H1 (cell line): ENCODE data around the gene C1orf210. TPM values are rescaled to one million over a fixed set of nuclear protein-coding genes. Genes with fewer than 3 reads are reported as not detected.
A peak's percentile ranks its signal among the peaks of the same experiment; 100 is the strongest.

Experiments used
- CTCF ChIA-PET: fragments of 300-600 bp; sonication (Branson Sonifier 250); formaldehyde crosslinking; loops from one replicate; lab custom pipeline; 2021; ENCODE audit not compliant: partially characterized antibody; lab: Charles Lee
- POLR2A ChIA-PET: fragments of 300-600 bp; sonication (Branson Sonifier 250); formaldehyde crosslinking; loops from one replicate; lab custom pipeline; 2021; ENCODE audit warnings: inconsistent platforms; ENCODE audit not compliant: partially characterized antibody; lab: Charles Lee
- DNase-seq, 2 experiments: peaks; one replicate each; pipeline versions ENCODE4 v3.0.0 to v3.0.0-alpha.2; 2010 to 2022; ENCODE audit warnings: low spot score in 2 of 2, low read depth in 1 of 2, mixed read lengths in 1 of 2
- FAIRE-seq: peaks from 2 replicates; lab custom pipeline; 2011; peaks lifted over from hg19 to GRCh38; lab: Jason Lieb, UNC
- H2AFZ ChIP-seq: 2 replicates; pipeline ENCODE4 v1.8.1; 2012; ENCODE audit warnings: low read length, inconsistent platforms
- H2AK5ac ChIP-seq: 2 replicates; pipeline ENCODE4 v1.6.1; 2013; ENCODE audit warnings: low read depth, low read length
- H2BK120ac ChIP-seq: replicated peaks from 2 replicates; pipeline ENCODE3; 2013; ENCODE audit warnings: low read depth, low read length, inconsistent platforms
- H2BK12ac ChIP-seq: 2 replicates; pipeline ENCODE4 v1.6.1; 2013; ENCODE audit warnings: low read depth, low read length
- H2BK15ac ChIP-seq: 2 replicates; pipeline ENCODE4 v1.6.1; 2013; ENCODE audit warnings: low read length
- H2BK20ac ChIP-seq: 2 replicates; pipeline ENCODE4 v1.6.1; 2013; ENCODE audit warnings: low read length
- H2BK5ac ChIP-seq: 2 replicates; pipeline ENCODE4 v1.6.1; 2013; ENCODE audit warnings: low read depth, low read length
- H3K14ac ChIP-seq: 2 replicates; pipeline ENCODE4 v1.6.1; 2013; ENCODE audit warnings: inconsistent platforms; ENCODE audit not compliant: insufficient read length
- H3K18ac ChIP-seq: 2 replicates; pipeline ENCODE4 v1.6.1; 2013; ENCODE audit warnings: low read length; ENCODE audit errors: extremely low read depth
- H3K23ac ChIP-seq: 2 replicates; pipeline ENCODE4 v1.6.1; 2013; ENCODE audit warnings: inconsistent platforms; ENCODE audit not compliant: insufficient read length
- H3K23me2 ChIP-seq: 2 replicates; pipeline ENCODE4 v1.6.1; 2013; ENCODE audit warnings: low read depth, low read length
- H3K27ac ChIP-seq: 2 replicates; pipeline ENCODE4 v1.6.1; 2011; ENCODE audit warnings: low read depth, low read length, inconsistent platforms
- H3K27me3 ChIP-seq, 4 experiments: replicated peaks in 1 of 4; 1 replicate in 1 of 4; 2 replicates in 3 of 4; pipeline versions ENCODE4 v1.6.1 to v1.8.1; 2011 to 2013; ENCODE audit warnings: low read length in 3 of 4, mild to moderate bottlenecking in 3 of 4, inconsistent platforms in 2 of 4, mixed read lengths in 2 of 4, moderate library complexity in 1 of 4; ENCODE audit not compliant: control insufficient read depth in 3 of 4, insufficient read depth in 3 of 4; ENCODE audit errors: extremely low read depth in 1 of 4
- H3K36me3 ChIP-seq, 4 experiments: 2 replicates each; pipeline versions ENCODE4 v1.6.1 to v1.8.1; 2011 to 2013; ENCODE audit warnings: mild to moderate bottlenecking in 4 of 4, low read length in 3 of 4, moderate library complexity in 2 of 4, control low read depth in 1 of 4, inconsistent platforms in 1 of 4; ENCODE audit not compliant: insufficient read depth in 4 of 4, control insufficient read depth in 2 of 4
- H3K4ac ChIP-seq: replicated peaks from 2 replicates; pipeline ENCODE3; 2013; ENCODE audit warnings: low read length, low read depth, mixed read lengths, inconsistent platforms; ENCODE audit not compliant: insufficient read length
- H3K4me1 ChIP-seq, 4 experiments: replicated peaks in 1 of 4; 1 replicate in 1 of 4; 2 replicates in 3 of 4; pipeline versions ENCODE4 v1.6.1 to v1.8.1; 2011 to 2013; ENCODE audit warnings: low read length in 3 of 4, inconsistent platforms in 2 of 4, mixed read lengths in 1 of 4; ENCODE audit not compliant: insufficient read depth in 4 of 4, control insufficient read depth in 3 of 4
- H3K4me2 ChIP-seq, 2 experiments: 2 replicates each; pipeline versions ENCODE4 v1.6.1 to v1.8.1; 2011 to 2013; ENCODE audit warnings: low read depth in 2 of 2, low read length in 2 of 2, control low read depth in 1 of 2, inconsistent platforms in 1 of 2, mild to moderate bottlenecking in 1 of 2; ENCODE audit not compliant: insufficient read depth in 1 of 2
- H3K4me3 ChIP-seq, 4 experiments: fragments of 200-600, 300-600 bp in 1 of 4; sonication (generic), shearing (Covaris generic), sonication (Bioruptor Twin) in 1 of 4; 2 replicates each; pipeline versions ENCODE4 v1.5.1 to v1.8.1; 2011 to 2016; ENCODE audit warnings: low read length in 4 of 4, low read depth in 3 of 4, control low read depth in 2 of 4, inconsistent platforms in 2 of 4, mild to moderate bottlenecking in 2 of 4, mixed read lengths in 1 of 4, moderate library complexity in 1 of 4; ENCODE audit not compliant: insufficient read depth in 2 of 4; ENCODE audit errors: extremely low read depth in 1 of 4
- H3K56ac ChIP-seq: replicated peaks from 2 replicates; pipeline ENCODE3; 2013; ENCODE audit warnings: low read depth, mild to moderate bottlenecking, mixed read lengths, low read length, inconsistent platforms; ENCODE audit not compliant: insufficient read length
- H3K79me1 ChIP-seq: 2 replicates; pipeline ENCODE4 v1.6.1; 2013; ENCODE audit warnings: low read depth, low read length, control low read depth
- H3K79me2 ChIP-seq, 2 experiments: 2 replicates each; pipeline versions ENCODE4 v1.6.1 to v1.8.1; 2012 to 2013; ENCODE audit warnings: low read length in 2 of 2, mild to moderate bottlenecking in 2 of 2, inconsistent platforms in 1 of 2; ENCODE audit not compliant: insufficient read depth in 2 of 2, control insufficient read depth in 1 of 2
- H3K9ac ChIP-seq, 4 experiments: replicated peaks in 1 of 4; 1 replicate in 1 of 4; 2 replicates in 3 of 4; pipeline versions ENCODE4 v1.6.1 to v1.8.1; 2011 to 2013; ENCODE audit warnings: low read depth in 3 of 4, low read length in 3 of 4, control low read depth in 2 of 4, mild to moderate bottlenecking in 2 of 4, moderate library complexity in 2 of 4, inconsistent platforms in 1 of 4; ENCODE audit errors: extremely low read depth in 1 of 4
- H3K9me3 ChIP-seq, 2 experiments: 2 replicates each; pipeline versions ENCODE4 v1.6.1 to v1.8.1; 2012 to 2013; ENCODE audit warnings: mild to moderate bottlenecking in 2 of 2, moderate library complexity in 2 of 2, control low read depth in 1 of 2, inconsistent platforms in 1 of 2, low read depth in 1 of 2, low read length in 1 of 2, mixed read lengths in 1 of 2; ENCODE audit not compliant: insufficient read depth in 2 of 2
- H4K20me1 ChIP-seq, 2 experiments: replicated peaks in 1 of 2; 2 replicates each; pipeline versions ENCODE3 to v1.8.1; 2011 to 2013; ENCODE audit warnings: inconsistent platforms in 2 of 2, low read length in 2 of 2, mild to moderate bottlenecking in 1 of 2; ENCODE audit not compliant: insufficient read depth in 2 of 2, control insufficient read depth in 1 of 2
- H4K5ac ChIP-seq: 2 replicates; pipeline ENCODE4 v1.6.1; 2013; ENCODE audit warnings: low read length, low read depth, mixed read lengths, inconsistent platforms; ENCODE audit not compliant: insufficient read length
- H4K8ac ChIP-seq: 2 replicates; pipeline ENCODE4 v1.8.0; 2013; ENCODE audit warnings: mild to moderate bottlenecking, moderate library complexity, low read length, inconsistent platforms; ENCODE audit not compliant: insufficient read depth; ENCODE audit errors: extremely low read depth
- H4K91ac ChIP-seq: replicated peaks from 2 replicates; pipeline ENCODE3; 2013; ENCODE audit warnings: low read length, mixed read lengths, inconsistent platforms; ENCODE audit not compliant: insufficient read length
- FOSL1 ChIP-seq: IDR thresholded peaks from 2 replicates; pipeline ENCODE4 v1.6.1; 2011; ENCODE audit warnings: mild to moderate bottlenecking, low read depth, low read length, moderate library complexity; ENCODE audit not compliant: insufficient read depth
- KDM1A ChIP-seq: fragments of 200-600, 300-600 bp; sonication (generic); IDR thresholded peaks from 2 replicates; pipeline ENCODE4 v1.7.1; 2016; ENCODE audit warnings: mild to moderate bottlenecking, low read length, borderline replicate concordance
- SAP30 ChIP-seq: fragments of 300-600 bp; sonication (generic); IDR thresholded peaks from 2 replicates; pipeline ENCODE4 v1.7.1; 2012; ENCODE audit warnings: low read length, moderate library complexity, mild to moderate bottlenecking, inconsistent platforms; ENCODE audit not compliant: insufficient read depth, insufficient replicate concordance
- WGBS, 2 experiments: shearing (Covaris generic) in 1 of 2; methylation state at CpG; one replicate each; pipeline versions ENCODE4 v1.1.6 to v1.1.7; 2013 to 2015; ENCODE audit warnings: low lambda C conversion rate in 2 of 2, mixed read lengths in 2 of 2, inconsistent platforms in 1 of 2, low coverage in 1 of 2, missing lambda C conversion rate in 1 of 2; ENCODE audit not compliant: insufficient replicate concordance in 2 of 2, insufficient coverage in 1 of 2, insufficient read length in 1 of 2; ENCODE audit errors: extremely low coverage in 1 of 2, missing lambda C conversion rate in 1 of 2; 5-methylcytosine and 5-hydroxymethylcytosine counted together
- polyA plus RNA-seq, 7 experiments: library from polyadenylated mRNA; depleted of rRNA in 3 of 7; stranded (reverse) in 5 of 7; unstranded in 2 of 7; fragments of >200 nt in 5 of 7; fragments of 200-250 nt in 2 of 7; gene quantifications; 1 replicate in 5 of 7; 2 replicates in 1 of 7; 4 replicates in 1 of 7; pipeline versions ENCODE4 v1.2.1 to v1.2.3, GENCODE V29; 2011 to 2013; ENCODE audit warnings: missing spikeins in 2 of 7, mixed read lengths in 2 of 7
- total RNA-seq: library from RNA; stranded (reverse); fragmentation: NEBNext Ultra II Directional; extraction: Animal tissue kit (Norgen Biotek cat#: 25700); gene quantifications from 2 replicates; pipeline ENCODE4 v1.2.1, GENCODE V29; 2021

C1orf210 gene
- total and polyA plus RNA-seq, 2 of the 8 experiments (the other 6 are each of a cell fraction or from before 2014, with no cell fraction given), result 12.0 to 27.9 TPM

DNA sequence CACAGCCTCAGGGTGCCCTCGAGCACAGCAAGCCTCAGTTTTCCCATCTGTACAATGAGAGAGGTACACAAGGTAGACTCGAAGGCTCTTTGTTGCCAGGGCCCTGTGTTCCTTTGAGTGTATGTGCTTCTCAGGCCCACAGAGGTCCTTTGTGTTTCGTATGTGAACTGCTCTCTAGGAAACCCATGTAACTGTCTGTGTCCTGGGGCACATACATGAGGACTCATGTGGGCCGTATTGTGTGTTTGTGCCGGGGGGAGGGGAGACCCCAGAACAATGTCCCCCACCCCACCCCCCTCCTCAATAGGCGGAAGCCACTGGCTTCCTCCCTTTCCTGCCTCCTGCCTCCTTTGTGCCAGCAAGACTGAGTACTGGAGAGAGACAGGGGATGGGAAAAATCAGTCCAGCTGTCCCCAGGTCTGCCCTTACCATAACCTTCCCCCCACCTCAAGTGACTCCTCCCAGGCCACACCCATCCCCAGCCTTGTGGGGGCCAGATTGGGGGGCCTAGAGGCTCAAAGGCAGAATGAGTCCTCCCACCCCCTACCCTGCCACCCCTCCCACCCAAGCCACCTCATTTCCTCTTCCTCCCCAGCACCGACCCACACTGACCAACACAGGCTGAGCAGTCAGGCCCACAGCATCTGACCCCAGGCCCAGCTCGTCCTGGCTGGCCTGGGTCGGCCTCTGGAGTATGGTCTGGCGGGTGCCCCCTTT lies 15.2 kb upstream of the C1orf210 start, which contains the start of gene TIE1:
TSS of gene TIE1 (plus strand) at position 605 of the 717 bp plus-strand sequence. CDS start at position 695, 90 bp downstream.
- no peak within 1 kb of the TSS for H4K5ac ChIP-seq
- peak within 1 kb of the TSS; percentile 71; the same call in 1 of the 2 replicates for H2BK12ac ChIP-seq
- no peak for DNase-seq
- H3K27me3 ChIP-seq, result no peaks in the 10 kb centered on the region
- no peak within 1 kb of the TSS for H3K4me2 ChIP-seq
- peak within 1 kb of the TSS; percentile 62 for H4K91ac ChIP-seq
- no peaks in the 10 kb centered on the region for H4K20me1 ChIP-seq
- H3K4me1 ChIP-seq, result peaks cover 0 to 6% (median 2%) of the 10 kb centered on the region in 4 experiments; a peak in 4 of 7 replicates
- no peak within 1 kb of the TSS for H3K4me3 ChIP-seq
- H3K9me3 ChIP-seq, result no peaks in the 10 kb centered on the region
- H3K9ac ChIP-seq, result no peak within 1 kb of the TSS
- no peak within 1 kb of the TSS for H2BK15ac ChIP-seq
- H3K4ac ChIP-seq, result no peak within 1 kb of the TSS
- H3K14ac ChIP-seq, result no peak within 1 kb of the TSS
- 76% methylated on average over 9 of the region's 10 CpGs; no CpG with 5 or more reads in 1 of the 2 experiments for WGBS, 2 experiments
- H3K18ac ChIP-seq, result no peak within 1 kb of the TSS
- H3K27ac ChIP-seq, result no peak within 1 kb of the TSS
- H3K36me3 ChIP-seq, result no peaks in the 10 kb centered on the region
- H3K56ac ChIP-seq, result no peak within 1 kb of the TSS
- no peak within 1 kb of the TSS for H2BK120ac ChIP-seq
- H3K23me2 ChIP-seq, result no peaks in the 10 kb centered on the region; the same call in 1 of the 2 replicates
- no peak within 1 kb of the TSS for H2AK5ac ChIP-seq
- no peak within 1 kb of the TSS for H2BK5ac ChIP-seq
- H4K8ac ChIP-seq, result peak within 1 kb of the TSS; percentile 40
- POLR2A ChIA-PET, result interaction anchor here (1.1 kb wide), 1 partner anchor 24 kb away, joined by 4 read pairs; no protein-coding TSS in a partner anchor
- H3K79me1 ChIP-seq, result no peaks in the 10 kb centered on the region
- no peaks in the 10 kb centered on the region for H3K79me2 ChIP-seq
- CTCF ChIA-PET, result interaction anchor here (1.3 kb wide), 1 partner anchor 15 kb away, joined by 3 read pairs; the partner anchor contains the start of gene C1orf210
- H3K23ac ChIP-seq, result no peak within 1 kb of the TSS
- FAIRE-seq, result no peak
- H2AFZ ChIP-seq, result no peak within 1 kb of the TSS
- peak within 1 kb of the TSS; percentile 62 for H2BK20ac ChIP-seq
- TF ChIP-seq KDM1A (0 out of 2 replicates have a peak, but pooled peaks have one; percentile 39), SAP30 (no peak), FOSL1 (no peak)
